Liver (tissue), 3 donors: ENCODE measurements around the gene ELF1.

Source experiments
- GABPA ChIP-seq, 2 donors: IDR thresholded peaks in 1 of 2; conservative IDR thresholded peaks in 1 of 2; 2 replicates each; pipeline ENCODE4 v1.6.1; 2016; ENCODE audit warnings: antibody characterized with exemption in 2 of 2, mild to moderate bottlenecking in 1 of 2, moderate library complexity in 1 of 2
- RAD21 ChIP-seq, 2 donors: IDR thresholded peaks; 2 replicates each; pipeline ENCODE4 v1.6.1; 2016; ENCODE audit warnings: antibody characterized with exemption in 2 of 2, mild to moderate bottlenecking in 2 of 2
- TAF1 ChIP-seq: conservative IDR thresholded peaks from 2 replicates; pipeline ENCODE4 v1.6.1; 2016; ENCODE audit warnings: antibody characterized with exemption, mild to moderate bottlenecking
- TF ChIP-seq, protein P1 (sequence below): fragments of 150-350 bp; IDR thresholded peaks from 2 replicates; pipeline ENCODE4 v1.5.1; 2017; ENCODE audit warnings: improper control_type of control experiment, low read depth, low read length; ENCODE audit not compliant: missing input control
- donor health status: healthy.
- donor health status: healthy.

DNA sequence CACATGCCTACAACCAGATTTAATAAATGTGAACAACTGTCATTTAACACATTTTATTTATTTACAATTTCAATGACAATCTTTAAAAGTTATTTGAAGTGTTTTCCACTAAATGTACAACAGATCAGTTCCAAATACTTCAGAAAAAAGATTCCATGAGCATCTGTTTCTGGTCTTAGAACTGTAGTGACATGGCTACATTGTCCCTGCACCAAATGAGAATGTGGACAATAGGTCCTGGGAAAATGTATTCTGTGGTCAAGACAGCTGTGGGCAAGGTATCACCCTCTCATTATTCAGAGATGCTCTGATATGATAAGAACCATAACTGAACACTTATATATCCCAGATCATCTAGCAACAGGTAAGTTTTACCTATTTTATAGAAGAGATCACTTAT lies 43.7 kb downstream of the ELF1 start:
- TF ChIP-seq RAD21 (IDR thresholded peaks at IDR 0.05): no peak
- TF ChIP-seq, protein P1, sequence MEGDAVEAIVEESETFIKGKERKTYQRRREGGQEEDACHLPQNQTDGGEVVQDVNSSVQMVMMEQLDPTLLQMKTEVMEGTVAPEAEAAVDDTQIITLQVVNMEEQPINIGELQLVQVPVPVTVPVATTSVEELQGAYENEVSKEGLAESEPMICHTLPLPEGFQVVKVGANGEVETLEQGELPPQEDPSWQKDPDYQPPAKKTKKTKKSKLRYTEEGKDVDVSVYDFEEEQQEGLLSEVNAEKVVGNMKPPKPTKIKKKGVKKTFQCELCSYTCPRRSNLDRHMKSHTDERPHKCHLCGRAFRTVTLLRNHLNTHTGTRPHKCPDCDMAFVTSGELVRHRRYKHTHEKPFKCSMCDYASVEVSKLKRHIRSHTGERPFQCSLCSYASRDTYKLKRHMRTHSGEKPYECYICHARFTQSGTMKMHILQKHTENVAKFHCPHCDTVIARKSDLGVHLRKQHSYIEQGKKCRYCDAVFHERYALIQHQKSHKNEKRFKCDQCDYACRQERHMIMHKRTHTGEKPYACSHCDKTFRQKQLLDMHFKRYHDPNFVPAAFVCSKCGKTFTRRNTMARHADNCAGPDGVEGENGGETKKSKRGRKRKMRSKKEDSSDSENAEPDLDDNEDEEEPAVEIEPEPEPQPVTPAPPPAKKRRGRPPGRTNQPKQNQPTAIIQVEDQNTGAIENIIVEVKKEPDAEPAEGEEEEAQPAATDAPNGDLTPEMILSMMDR: no peak
- TF ChIP-seq GABPA (IDR thresholded peaks at IDR 0.05 in 1 of 2, conservative IDR thresholded peaks at IDR 0.05 in 1 of 2): no peak
- no peak for TF ChIP-seq TAF1
